Limb (tissue), 2 donors: ENCODE measurements around the gene ROBO1.
"Not testable (repeated sequence)": the region's sequence is repeated elsewhere in the genome, so short reads cannot be mapped to it uniquely, and the experiment has no call there.

Experiments
- DNase-seq, 2 donors: peaks; one replicate each; pipeline ENCODE4 v3.0.0-alpha.2; 2016; ENCODE audit errors: extremely low spot score in 2 of 2

Gene ROBO1

DNA sequence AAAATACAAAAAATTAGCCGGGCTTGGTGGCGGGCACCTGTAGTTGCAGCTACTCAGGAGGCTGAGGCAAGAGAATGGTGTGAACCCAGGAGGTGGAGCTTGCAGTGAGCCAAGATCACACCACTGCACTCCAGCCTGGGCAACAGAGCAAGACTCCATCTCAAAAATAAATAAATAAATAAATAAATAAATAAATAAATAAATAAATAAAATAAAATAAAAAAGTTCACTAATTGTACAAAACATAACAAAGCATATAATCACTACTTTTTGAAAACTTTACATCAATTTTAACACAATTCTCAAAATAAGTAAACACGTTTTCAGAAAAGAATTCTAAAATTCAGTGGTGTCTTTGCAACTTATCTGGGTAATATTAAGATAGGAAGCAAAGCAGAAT, 1017.5 kb downstream of the ROBO1 start:
- not testable (repeated sequence) for DNase-seq

DNA sequence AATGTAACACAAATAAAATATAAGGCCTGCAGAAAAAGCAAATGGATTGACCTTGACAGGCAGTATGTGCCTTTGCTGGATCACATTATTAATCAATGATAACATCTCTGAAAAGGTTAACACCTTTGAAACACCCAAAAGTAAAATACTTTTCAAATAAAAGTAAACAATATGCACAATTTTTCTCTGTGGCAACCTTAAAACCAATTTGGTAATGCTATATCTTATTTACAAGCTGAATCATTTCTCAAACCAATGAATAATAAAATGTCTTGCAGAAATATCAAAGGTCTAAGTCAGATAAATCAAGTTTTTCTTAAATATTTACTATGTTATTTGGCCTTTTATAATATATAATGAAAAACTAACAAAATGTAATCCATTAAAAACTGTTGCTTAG, 1018.7 kb downstream of the ROBO1 start:
- DNase-seq, result no peak

DNA sequence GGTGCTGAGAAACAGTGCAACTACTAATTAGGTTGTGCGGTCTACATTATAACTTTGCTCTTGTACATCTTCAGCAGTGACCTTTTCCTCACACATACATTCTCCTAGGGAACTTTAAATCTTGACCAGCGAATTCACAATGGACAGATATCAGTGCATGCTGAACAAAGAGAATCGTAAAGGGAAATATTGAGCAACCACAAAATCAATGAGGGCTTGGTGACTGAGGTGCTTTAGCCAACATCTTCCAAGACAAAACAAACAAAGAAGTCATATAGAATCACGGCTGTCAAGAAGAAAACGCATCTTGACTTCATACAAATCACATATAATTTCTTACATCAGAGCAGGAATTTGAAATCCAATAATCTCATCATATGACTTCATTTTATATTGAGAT, 1022.0 kb downstream of the ROBO1 start:
- no peak for DNase-seq

DNA sequence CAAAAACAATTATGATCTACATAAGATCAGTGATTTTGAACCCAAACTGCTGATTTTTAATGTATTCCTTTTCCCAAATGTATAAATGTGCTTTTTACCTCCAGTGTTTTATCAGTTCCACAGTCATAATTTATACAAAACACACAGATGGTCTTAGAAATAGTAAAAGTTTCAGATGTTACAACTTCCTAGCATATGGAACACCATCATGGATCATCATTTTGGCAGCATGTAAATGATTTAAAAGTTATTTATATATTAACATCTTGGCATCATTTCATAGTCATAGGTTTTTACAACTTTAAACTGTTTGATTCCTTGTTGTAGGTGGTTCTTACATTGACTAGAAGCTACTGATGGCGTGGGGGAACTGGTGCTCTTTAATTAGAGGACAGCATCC, 1025.3 kb downstream of the ROBO1 start:
- no peak for DNase-seq

DNA sequence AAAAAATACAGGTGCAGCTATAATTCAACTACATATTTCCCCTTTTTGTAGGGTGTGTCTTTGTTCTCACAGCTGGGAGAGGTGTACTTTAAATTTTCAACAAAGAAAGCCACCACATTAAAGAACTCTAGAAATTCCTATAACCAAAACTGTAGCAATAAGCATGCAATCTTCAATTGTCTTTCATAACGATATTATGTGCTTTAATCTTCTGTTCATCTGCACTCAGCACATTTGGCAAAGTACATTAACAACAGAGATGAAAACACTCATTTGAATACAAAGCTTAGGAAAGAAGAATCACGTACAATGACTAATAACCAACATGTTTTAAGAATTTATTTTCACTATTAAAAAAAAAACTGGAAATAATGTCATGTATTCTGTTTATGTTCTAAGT, 1025.8 kb downstream of the ROBO1 start:
- no peak for DNase-seq

DNA sequence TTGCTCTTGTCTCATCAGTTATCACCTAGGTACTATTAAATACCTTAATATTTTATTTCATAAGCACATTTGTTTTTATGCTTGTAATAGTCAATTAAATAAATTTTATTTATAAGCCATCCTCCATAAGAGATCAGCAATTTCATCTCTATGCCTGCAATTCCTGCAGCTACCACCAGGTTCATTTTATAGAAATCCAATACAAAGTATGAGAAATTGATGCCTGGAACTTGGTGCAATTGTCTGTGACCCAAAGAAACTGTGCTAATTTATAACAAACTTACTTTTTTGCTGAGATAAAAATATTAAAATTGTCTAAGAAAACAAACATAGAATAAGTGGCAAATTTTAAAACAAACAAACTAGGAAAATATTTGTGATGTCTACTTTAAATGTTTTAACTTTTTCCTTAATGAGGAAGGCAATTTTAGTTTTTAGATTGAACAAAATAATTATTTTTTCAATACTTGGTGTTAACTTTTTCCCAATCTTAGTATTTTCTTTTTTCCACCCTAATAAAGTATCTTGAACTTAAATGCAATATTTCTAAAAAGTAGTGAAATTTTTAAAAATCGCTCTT, 1026.6 kb downstream of the ROBO1 start:
- DNase-seq, result no peak

DNA sequence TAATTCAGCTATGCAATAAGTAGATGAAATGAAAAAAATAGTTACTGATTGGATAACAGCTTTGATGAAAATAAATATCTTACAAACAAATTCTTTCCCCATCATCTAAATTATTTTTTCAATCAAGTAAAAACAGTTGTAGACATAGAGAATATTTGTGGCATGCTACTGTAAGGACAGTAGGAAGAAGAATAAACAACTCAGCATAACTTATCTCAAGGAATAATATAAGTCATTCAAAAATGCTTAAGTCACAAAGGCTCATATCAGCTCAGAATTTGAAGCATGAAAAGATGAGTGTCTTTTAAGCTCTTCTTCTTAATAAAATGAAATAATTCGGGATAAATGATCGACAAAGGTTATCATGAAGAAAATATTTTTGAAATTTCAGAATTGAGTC, 1029.0 kb downstream of the ROBO1 start:
- DNase-seq, result no peak

DNA sequence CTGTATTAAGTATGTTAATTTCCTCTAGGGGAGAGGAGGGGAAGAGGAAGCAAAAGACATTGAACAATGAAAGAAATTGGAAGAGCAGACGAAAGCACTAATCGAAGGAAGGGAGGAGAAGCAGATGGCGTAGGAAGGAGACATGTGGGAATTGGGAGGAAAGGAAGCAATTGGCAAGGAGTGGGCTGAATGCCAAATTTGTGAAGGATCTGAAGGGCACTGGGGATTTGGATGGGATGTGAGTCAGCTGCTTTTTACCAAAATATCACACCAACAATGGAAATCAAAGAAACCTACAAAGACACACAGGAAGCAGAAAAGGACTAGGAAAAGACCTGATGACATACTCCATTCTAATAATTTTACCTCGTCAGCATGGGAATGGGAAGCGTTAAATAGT, 1029.8 kb downstream of the ROBO1 start:
- DNase-seq, result no peak

DNA sequence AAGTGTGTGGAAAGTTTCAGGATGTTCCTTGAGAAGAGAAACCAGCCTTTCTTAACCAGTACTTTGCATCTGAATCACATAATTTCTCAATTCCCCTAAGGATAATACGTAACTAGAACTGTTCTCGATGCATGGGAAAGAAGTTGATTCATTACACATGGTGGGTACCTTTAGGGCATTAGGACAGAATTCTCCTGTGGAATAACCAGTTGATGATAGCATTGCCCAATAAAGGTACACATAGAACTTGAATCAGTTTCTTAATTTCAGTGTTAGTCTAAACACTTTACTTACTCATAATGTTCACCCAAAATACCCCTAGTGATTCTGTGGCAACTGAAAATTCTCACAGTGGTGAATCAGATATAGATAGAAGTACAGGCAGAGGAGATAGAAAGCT, 1030.9 kb downstream of the ROBO1 start:
- no peak for DNase-seq

DNA sequence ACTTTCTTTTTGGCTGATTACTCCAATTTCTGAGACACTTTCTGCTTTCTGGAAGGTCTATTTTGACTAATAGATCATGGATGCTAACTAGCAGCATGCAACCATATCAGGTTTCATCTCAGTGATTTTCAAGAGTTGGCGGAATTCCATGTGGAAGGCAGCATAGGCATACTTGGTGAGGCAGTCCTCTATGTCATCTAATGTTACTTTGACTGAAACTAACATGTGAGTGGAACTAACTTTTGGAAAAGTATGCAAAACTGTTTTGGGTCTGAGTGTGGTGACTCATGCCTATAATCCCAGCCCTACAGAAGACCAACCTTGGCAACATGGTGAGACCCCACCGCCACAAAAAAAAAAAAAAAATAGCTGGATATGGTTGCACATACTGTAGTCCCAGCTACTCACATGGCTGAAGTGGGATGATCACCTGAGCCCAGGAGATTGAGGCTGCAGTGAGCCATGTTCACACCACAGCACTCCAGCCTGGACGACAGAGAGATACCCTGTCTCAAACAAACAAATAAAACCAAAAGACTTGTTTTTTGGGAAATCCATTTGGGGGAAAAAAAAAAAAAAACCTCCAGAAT, 1033.7 kb downstream of the ROBO1 start:
- peak in 1 of 2 donors; percentile 49 for DNase-seq

DNA sequence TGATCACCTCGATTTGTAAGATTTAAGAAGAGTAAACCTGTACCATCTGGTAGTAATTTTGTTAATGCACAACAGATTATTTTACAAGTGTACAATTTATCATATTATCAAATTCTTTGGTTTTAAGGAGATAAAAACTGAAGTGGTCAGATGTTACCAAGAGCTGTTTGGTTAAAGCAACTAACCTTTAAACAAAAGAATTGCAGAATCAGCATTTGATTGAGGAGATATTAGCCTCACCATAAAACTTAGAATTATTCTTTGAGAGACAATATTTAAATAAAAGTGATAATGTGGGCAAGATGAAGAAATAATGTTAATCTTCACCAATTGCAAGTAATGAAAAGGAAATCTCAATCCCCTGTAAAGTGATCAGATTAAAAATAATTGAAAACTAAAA, 1034.9 kb downstream of the ROBO1 start:
- DNase-seq, result no peak

DNA sequence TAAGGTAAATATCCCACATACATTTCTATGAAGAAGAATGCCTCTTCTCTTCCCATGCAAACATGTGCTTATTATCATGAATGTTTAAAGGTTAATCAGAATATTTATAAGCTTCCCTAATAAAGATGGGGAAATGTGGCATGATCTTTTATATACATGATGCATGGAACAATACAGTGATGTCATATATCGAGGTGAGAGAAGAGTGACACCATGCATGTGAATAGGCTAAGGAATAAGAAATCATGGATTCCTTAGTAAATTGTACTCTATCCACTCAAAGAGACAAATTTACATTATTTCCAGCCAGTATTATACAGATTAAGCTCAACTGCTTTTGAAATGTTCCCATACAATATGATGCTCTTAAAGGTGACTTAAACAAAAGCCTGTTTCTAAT, 1035.3 kb downstream of the ROBO1 start:
- no peak for DNase-seq

DNA sequence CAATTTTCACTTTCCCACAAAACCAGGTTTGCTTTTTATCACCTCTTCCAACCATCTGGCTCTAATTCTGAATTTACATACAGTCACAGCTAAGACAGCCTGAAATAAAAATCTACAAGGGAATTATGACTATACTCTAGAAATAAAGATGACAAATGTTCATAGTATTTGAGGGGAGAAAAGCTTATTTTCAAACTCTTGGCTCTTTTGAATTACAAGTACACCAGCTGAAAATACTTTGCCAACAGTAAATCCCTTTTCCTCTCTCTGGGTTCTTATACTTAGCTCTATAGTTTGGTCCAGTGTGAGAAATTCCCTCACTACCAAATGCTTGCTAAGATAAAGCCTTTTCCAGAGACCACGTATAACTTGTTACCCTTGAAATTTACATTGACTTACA, 1037.9 kb downstream of the ROBO1 start:
- DNase-seq, result peak in 1 of 2 donors; percentile 32

DNA sequence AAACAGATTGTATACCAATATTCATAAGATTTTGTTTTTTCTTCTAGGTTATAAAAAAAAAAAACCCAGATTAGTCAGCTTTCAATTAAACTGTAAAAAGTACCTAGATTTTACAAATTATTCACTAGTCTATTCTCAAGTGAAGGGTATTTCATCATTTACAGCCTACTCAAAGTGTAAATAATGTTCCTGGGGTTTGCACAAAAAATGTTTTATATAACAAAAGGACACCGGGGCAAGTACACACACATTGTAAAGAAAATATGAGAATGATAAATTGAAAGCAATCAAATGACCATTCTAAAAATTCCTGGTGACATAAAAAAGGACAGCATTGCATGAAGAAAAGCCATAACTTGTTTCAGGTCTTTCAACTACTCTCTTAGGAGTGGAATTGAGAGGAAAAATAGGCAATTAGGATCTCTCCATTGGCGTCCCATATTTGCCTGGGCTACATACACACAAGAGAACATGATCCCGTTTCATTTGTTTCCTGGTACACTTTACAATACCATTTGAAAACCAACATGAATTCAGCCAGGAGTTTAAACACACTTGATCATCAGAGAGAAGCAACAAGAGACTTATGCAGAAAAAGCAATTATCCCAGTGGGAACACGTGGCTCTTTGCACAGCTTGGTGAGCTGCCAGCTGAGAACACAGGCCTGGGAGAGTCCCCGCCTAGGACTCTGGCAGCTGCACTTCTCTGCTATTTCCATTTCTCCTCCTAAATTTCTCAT, 1039.2 kb downstream of the ROBO1 start:
- DNase-seq, result peak; percentile 67 to 74

DNA sequence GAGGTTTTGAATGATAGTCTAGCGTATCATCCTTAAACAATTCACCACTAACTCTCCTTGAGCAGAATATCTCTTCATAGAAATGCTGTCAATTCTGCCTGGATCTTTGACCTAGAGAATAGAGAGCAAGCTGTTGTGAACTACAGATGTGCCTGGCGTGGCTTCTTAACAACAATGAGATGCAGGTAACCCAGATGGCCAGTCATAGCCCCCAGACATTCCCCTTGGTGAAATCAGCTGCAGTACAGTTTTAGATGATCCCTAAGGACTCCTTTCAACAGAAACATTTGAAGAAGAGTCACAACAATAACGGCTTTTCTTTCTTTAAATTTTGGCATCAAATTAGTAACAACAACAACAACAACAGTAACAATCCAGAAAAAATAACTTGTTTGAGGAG, 1041.3 kb downstream of the ROBO1 start:
- DNase-seq, result no peak

DNA sequence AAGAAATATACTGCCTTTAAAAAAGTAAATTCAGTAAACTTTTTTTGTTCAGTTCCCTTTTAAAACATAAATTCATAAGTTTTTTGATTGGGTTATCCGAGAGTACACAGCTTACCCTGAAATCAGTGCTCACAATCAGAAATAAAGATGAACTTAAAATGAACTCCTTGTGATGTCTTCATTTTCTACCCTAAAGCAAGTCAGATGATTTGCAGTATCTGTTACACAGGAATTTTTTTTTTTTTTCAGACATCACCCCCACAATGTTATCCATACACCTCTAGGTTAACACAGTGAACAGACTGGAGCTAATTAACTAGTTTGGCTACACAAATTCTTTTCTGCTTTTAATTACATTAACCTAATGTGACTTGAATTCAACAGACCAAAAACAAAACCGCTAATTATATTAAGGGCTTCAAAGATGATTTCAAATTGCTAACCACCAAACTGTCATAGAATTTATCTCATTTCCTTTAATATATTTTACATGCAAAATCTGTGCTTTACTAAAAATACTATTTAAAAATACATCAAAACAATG, 1042.0 kb downstream of the ROBO1 start:
- DNase-seq, result no peak

DNA sequence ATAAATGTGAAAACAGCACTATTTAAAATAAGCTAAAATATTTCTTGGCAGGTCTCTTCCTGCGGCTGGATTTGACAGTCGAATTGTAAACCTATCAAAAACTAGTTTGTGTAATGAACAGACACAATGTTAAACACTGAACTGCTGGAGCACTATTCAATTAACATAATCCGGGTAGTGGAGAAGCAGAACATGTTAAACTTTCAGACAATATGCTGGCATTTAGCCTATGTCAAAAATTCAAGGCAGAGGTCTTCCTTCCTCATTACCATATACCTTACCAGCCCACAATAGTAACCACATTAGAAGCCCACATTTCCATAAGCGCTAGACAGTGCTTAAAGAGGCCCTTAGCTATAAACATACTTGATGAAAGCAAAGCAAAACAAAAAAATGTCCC, 1042.9 kb downstream of the ROBO1 start:
- no peak for DNase-seq

DNA sequence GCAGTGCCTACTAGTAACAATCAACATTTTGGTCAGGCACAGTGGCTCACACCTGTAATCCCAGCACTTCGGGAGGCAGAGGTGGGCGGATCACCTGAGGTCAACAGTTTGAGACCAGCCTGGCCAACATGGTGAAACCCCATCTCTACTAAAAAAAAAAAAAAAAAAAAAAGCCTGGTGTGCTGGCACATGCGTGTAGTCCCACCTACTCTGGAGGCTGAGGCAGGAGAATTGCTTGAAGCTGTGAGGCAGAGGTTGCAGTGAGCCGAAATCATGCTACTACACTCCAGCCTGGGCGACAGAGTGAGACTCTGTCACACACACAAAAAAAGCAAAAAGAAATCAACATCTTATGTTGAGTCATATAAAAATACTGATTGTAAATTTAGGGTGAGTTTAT, 1043.4 kb downstream of the ROBO1 start:
- DNase-seq, result not testable (repeated sequence)

DNA sequence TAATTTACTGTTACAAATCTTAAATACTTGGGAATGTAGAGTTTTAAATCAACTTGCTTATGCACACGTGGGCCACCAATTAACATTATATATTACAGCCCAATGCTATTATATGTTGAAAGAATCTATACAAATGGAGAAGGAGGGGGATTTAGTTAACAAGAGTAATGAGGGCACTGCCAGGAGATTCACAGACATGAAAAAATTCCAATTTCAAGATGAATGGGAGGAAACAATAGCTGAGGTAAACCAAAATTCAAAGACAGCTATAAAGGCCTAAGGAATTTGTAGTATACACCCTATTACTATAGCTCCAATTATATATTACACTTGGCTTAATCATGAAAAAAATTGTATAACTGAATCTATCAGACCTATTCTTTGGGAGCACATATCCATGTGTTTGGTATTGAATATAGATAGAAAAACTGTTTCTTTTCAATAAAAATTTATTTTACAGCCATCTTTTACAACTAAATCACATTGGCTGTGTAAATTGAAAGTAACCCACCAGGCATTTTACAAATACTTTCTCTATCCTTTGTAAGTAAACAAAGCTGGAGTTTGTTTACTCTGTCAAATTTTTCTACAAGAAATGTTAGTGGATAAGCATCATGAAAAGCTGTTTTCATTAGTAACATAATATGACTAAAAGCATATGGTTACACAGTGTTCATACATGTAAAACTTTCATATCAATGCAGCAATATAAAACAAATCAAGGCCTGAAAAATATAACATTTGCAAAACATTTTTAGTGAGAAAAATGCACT, 1045.8 kb downstream of the ROBO1 start:
- DNase-seq, result no peak

DNA sequence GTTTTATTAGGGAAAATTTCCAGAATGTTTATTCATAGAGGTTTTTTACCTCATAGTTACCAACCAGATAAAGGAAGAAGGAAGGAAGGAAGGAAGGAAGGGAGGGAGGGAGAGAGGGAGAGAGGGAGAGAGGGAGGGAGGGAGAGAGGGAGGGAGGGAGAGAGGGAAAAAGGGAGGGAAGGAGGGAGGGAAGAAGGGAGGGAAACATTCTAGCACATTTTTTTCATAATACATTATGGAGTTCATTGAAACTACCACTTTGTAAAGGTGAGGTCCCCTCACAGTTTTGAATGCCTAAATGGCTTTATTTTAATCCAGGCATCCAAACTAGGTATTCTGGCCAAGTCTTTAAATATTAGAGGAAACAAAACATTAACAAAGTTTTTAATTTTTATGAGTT, 1049.1 kb downstream of the ROBO1 start:
- no peak for DNase-seq

DNA sequence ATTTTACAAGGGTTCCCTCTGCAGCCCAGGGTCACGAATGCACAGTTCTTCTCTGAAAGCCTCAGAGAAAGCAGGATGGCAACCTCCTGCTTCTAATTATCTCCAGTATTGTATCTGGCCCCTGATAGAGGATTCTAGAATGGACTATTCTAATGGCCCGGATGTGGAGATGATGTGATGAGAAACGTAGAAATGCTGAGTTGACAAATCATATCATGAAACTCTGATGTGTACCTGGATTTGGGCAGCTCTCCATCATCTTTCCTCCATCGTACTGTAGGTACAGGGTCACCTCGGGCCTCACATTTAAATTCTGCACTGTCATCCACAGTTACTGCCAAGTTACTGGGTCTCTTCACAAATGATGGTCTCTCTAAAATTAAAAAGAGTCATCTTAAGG, 1050.8 kb downstream of the ROBO1 start:
- no peak for DNase-seq

DNA sequence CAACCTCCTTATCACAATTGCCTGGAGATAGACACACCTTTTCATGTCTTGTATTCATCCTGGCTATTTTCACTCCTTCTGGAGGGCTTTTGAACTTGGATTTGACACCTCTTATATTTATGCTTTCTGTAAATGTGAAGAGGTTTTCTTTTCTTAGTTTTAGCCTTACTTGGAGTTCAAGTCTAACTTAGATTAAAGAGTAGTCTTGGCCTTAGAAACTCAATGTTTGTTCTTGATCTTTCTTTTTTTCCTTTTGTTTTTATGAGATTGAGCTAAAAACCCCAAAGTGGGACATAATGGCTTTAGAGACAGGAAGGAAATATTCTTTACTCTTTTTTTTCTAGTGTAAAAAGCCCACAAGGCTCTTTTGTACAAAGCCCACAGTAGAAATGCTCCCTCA, 1054.9 kb downstream of the ROBO1 start:
- DNase-seq, result no peak
